Keratinocyte (primary cell): ENCODE data around the gene TBC1D12. TPM values are rescaled to one million over a fixed set of nuclear protein-coding genes. Genes with fewer than 3 reads are reported as not detected.

ENCODE experiments used
- DNase-seq: peaks from one replicate; pipeline ENCODE4 v3.0.0-alpha.2; 2011; ENCODE audit warnings: low read depth, missing footprints, low spot score
- FAIRE-seq: peaks from 2 replicates; lab custom pipeline; 2011; peaks lifted over from hg19 to GRCh38; lab: Jason Lieb, UNC
- H2AFZ ChIP-seq: 2 replicates; pipeline ENCODE4 v1.6.0; 2012; ENCODE audit warnings: low read length, control low read depth, inconsistent platforms; ENCODE audit not compliant: control insufficient read depth
- H3K27ac ChIP-seq: 2 replicates; pipeline ENCODE4 v1.5.1; 2011; ENCODE audit warnings: low read length; ENCODE audit not compliant: control insufficient read depth, insufficient read depth
- H3K27me3 ChIP-seq: 3 replicates; pipeline ENCODE4 v1.6.0; 2011; ENCODE audit warnings: low read length; ENCODE audit not compliant: control insufficient read depth, insufficient read depth; ENCODE audit errors: extremely low read depth
- H3K36me3 ChIP-seq, 2 experiments: 2 replicates in 1 of 2; 3 replicates in 1 of 2; pipeline ENCODE4 v1.5.1; 2011; ENCODE audit warnings: low read length in 2 of 2, mild to moderate bottlenecking in 1 of 2; ENCODE audit not compliant: control insufficient read depth in 2 of 2, insufficient read depth in 2 of 2; ENCODE audit errors: extremely low read depth in 1 of 2
- H3K4me1 ChIP-seq: 3 replicates; pipeline ENCODE4 v1.5.1; 2011; ENCODE audit warnings: low read length; ENCODE audit not compliant: control insufficient read depth, insufficient read depth; ENCODE audit errors: extremely low read depth
- H3K4me2 ChIP-seq: 3 replicates; pipeline ENCODE4 v1.6.0; 2011; ENCODE audit warnings: low read depth, low read length; ENCODE audit not compliant: control insufficient read depth, insufficient read depth; ENCODE audit errors: extremely low read depth
- H3K4me3 ChIP-seq, 3 experiments: fragments of 200-600 bp in 1 of 3; sonication (generic) in 1 of 3; 2 replicates in 2 of 3; 3 replicates in 1 of 3; pipeline ENCODE4 v1.5.1; 2011 to 2016; ENCODE audit warnings: low read length in 3 of 3, mild to moderate bottlenecking in 3 of 3, control low read depth in 2 of 3, inconsistent platforms in 1 of 3, low read depth in 1 of 3, mixed read lengths in 1 of 3, mixed run types in 1 of 3, moderate library complexity in 1 of 3; ENCODE audit not compliant: control insufficient read depth in 2 of 3, insufficient read depth in 2 of 3; ENCODE audit errors: extremely low read depth in 1 of 3
- H3K79me2 ChIP-seq: 2 replicates; pipeline ENCODE4 v1.6.0; 2012; ENCODE audit warnings: low read length; ENCODE audit not compliant: control insufficient read depth, insufficient read depth
- H3K9ac ChIP-seq: 3 replicates; pipeline ENCODE4 v1.6.0; 2011; ENCODE audit warnings: low read length; ENCODE audit not compliant: control insufficient read depth, insufficient read depth; ENCODE audit errors: extremely low read depth
- H3K9me1 ChIP-seq: 3 replicates; pipeline ENCODE4 v1.6.0; 2011; ENCODE audit warnings: low read length; ENCODE audit not compliant: control insufficient read depth, insufficient read depth; ENCODE audit errors: extremely low read depth
- H3K9me3 ChIP-seq: 2 replicates; pipeline ENCODE4 v1.5.1; 2012; ENCODE audit warnings: low read depth, low read length; ENCODE audit not compliant: control insufficient read depth
- H4K20me1 ChIP-seq: 3 replicates; pipeline ENCODE4 v1.6.0; 2011; ENCODE audit warnings: low read length; ENCODE audit not compliant: control insufficient read depth, insufficient read depth; ENCODE audit errors: extremely low read depth
- EZH2 ChIP-seq: IDR thresholded peaks from one replicate; pipeline ENCODE4 v1.6.1; 2012; ENCODE audit warnings: inconsistent platforms, mild to moderate bottlenecking, low read length, moderate library complexity
- dilution Hi-C: fragments of 300-500 bp; cut with MboI; formaldehyde crosslinking; loops from one replicate; pipeline ENCODE4 v1.7.0; 2020; ENCODE audit warnings: low sequenced_read_pairs; ENCODE audit not compliant: extremely low pct_ligation_motif_present
- polyA plus RNA-seq, 5 experiments: library from polyadenylated mRNA; depleted of rRNA in 3 of 5; stranded (reverse) in 3 of 5; stranded (forward) in 1 of 5; unstranded in 1 of 5; fragments of >200 nt; gene quantifications; 1 replicate in 1 of 5; 2 replicates in 3 of 5; 3 replicates in 1 of 5; pipeline versions ENCODE4 v1.2.1 to v1.2.3, GENCODE V29; 2011 to 2012; ENCODE audit warnings: missing spikeins in 2 of 5, low read depth in 1 of 5, low replicate concordance in 1 of 5
- TF ChIP-seq, protein P1 (sequence below), 3 experiments: IDR thresholded peaks in 1 of 3; conservative IDR thresholded peaks in 1 of 3; optimal IDR thresholded peaks in 1 of 3; 2 replicates in 2 of 3; 3 replicates in 1 of 3; pipeline versions ENCODE3 to v1.5.1; 2011; ENCODE audit warnings: low read length in 3 of 3, mild to moderate bottlenecking in 3 of 3, moderate library complexity in 2 of 3, control low read depth in 1 of 3, inconsistent platforms in 1 of 3; ENCODE audit not compliant: insufficient read depth in 2 of 3; ENCODE audit errors: extremely low read depth in 1 of 3

TBC1D12 gene
- polyA plus RNA-seq, 1 donor (not counting 4 experiments of a cell fraction or from before 2014, with no cell fraction given), result 7.0 TPM

DNA sequence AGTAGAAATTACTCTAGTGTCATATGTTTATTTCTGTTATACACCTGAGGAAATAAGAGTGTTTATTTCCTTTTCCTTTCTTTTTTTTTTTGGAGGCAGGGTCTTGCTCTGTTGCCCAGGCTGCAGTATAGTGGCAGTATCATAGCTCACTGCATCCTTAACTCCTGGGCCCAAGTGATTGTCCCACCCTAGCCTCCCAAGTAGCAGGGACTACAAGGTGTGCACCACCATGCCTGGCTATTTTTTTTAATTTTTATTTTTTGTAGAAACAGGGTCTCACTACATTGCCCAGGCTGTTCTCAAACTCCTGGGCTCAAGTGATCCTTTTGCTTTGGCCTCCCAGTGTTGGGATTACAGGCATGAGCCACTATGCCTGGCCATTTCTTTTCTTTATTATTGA is 37.8 kb downstream of the TBC1D12 start:
- Histone ChIP-seq H3K9me3 (no peaks in the 10 kb centered on the region), H3K4me1 (no peaks in the 10 kb centered on the region), H4K20me1 (no peaks in the 10 kb centered on the region), H3K4me3 (no peak overlapping the region), H3K4me2 (no peak overlapping the region), H3K27me3 (no peaks in the 10 kb centered on the region), H3K9ac (no peak overlapping the region), H2AFZ (no peak overlapping the region), H3K9me1 (no peaks in the 10 kb centered on the region), H3K27ac (no peak overlapping the region), H3K79me2 (peaks cover 12% of the 10 kb centered on the region), H3K36me3 (no peaks in the 10 kb centered on the region)
- TF ChIP-seq, protein P1, sequence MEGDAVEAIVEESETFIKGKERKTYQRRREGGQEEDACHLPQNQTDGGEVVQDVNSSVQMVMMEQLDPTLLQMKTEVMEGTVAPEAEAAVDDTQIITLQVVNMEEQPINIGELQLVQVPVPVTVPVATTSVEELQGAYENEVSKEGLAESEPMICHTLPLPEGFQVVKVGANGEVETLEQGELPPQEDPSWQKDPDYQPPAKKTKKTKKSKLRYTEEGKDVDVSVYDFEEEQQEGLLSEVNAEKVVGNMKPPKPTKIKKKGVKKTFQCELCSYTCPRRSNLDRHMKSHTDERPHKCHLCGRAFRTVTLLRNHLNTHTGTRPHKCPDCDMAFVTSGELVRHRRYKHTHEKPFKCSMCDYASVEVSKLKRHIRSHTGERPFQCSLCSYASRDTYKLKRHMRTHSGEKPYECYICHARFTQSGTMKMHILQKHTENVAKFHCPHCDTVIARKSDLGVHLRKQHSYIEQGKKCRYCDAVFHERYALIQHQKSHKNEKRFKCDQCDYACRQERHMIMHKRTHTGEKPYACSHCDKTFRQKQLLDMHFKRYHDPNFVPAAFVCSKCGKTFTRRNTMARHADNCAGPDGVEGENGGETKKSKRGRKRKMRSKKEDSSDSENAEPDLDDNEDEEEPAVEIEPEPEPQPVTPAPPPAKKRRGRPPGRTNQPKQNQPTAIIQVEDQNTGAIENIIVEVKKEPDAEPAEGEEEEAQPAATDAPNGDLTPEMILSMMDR (optimal IDR thresholded peaks at IDR 0.05 in 1 of 3, IDR thresholded peaks at IDR 0.05 in 1 of 3, conservative IDR thresholded peaks at IDR 0.05 in 1 of 3; ENCODE audit: extremely low read depth in 1 of 3, insufficient read depth in 2 of 3, low read length in 3 of 3), result no peak
- DNase-seq (no peak), FAIRE-seq (no peak)
- dilution Hi-C loops, result no loop called here

DNA sequence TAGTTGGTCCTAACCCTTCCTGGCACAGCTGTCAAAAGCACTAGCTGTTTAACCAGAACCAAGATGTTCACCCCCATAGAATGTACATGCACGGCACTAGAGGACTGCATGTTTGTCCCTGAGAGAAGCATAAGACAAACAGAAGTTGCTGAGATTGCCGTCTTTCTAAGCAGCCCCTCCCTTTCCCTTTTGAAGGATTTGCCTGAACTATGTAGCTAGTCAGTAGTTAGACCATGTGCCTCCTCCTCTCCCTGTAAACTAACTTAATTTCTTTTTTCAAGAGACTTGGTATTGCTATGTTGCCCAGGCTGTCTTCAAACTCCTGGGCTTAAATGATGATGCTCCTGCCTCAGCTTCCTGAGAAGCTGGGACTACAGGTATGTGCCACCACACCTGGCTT is 40.7 kb downstream of the TBC1D12 start:
- no peak overlapping the region for H3K27ac ChIP-seq
- no peaks in the 10 kb centered on the region for H3K4me1 ChIP-seq
- dilution Hi-C loops, result no loop called here
- H3K27me3 ChIP-seq, result no peaks in the 10 kb centered on the region
- H4K20me1 ChIP-seq, result no peaks in the 10 kb centered on the region
- no peak for FAIRE-seq
- no peak overlapping the region for H3K4me3 ChIP-seq
- no peaks in the 10 kb centered on the region for H3K9me3 ChIP-seq
- no peak overlapping the region for H3K4me2 ChIP-seq
- TF ChIP-seq, protein P1 (optimal IDR thresholded peaks at IDR 0.05 in 1 of 3, IDR thresholded peaks at IDR 0.05 in 1 of 3, conservative IDR thresholded peaks at IDR 0.05 in 1 of 3; ENCODE audit: extremely low read depth in 1 of 3, insufficient read depth in 2 of 3, low read length in 3 of 3), result no peak
- TF ChIP-seq EZH2, result no peak
- H3K36me3 ChIP-seq, result no peaks in the 10 kb centered on the region
- no peak overlapping the region for H3K9ac ChIP-seq
- H2AFZ ChIP-seq, result no peak overlapping the region
- peaks cover 7% of the 10 kb centered on the region for H3K79me2 ChIP-seq
- H3K9me1 ChIP-seq, result no peaks in the 10 kb centered on the region
- no peak for DNase-seq
